Activated CD8-positive, alpha-beta memory T cell treated with anti-CD3 and anti-CD28 coated beads, Interleukin-2, amount 50 U/mL, for 24 hours (primary cell): ENCODE results near the gene UBAP1.
"Not testable (repeated sequence)": the region's sequence is repeated elsewhere in the genome, so short reads cannot be mapped to it uniquely, and the experiment has no call there.

Experiments used
- DNase-seq: peaks from one replicate; pipeline ENCODE4 v3.0.0-alpha.2; 2020; ENCODE audit errors: extremely low read depth

Gene UBAP1

DNA sequence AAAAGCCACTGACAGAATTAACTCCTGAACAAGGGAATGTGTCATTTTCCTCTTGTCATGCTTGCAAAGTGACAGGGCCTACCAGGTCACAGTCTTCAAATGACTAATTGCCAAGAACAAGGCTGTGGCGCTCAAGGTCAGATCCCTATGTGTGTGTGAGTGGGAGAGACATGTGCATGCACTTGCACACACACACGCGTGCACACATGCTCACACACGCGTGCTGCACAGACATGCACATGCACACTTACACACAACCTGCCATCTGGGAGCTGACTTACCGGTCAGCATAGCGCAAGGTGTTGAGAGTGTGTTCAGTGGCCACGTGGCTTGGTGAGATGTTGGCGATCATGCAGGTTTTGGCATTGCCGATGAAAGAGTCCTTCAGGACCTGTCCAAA, 80.5 kb downstream of the UBAP1 start:
- no peak for DNase-seq

DNA sequence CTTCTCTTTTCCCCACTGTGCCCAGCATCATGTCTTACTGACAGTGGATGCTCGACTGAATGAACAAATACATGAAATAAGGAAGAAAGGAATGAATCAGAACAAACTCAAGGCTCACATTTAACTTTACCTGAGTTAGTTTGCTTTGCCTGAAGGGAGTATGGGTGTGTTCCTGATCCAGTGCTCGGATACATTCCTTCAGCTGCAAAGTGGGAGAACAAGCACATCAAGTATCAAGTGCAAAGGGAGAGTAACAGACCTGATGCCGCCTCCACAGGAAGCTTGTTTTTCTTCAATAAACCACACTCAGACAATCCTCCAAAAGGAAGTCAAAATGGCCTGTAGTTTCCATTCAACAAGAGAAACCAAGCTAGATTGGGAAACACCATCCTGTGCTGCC, 84.1 kb downstream of the UBAP1 start:
- no peak for DNase-seq

- no peak for DNase-seq
Observed at GRCh38 chr9:34267660-34268059, 88.8 kb downstream of the UBAP1 start.

DNA sequence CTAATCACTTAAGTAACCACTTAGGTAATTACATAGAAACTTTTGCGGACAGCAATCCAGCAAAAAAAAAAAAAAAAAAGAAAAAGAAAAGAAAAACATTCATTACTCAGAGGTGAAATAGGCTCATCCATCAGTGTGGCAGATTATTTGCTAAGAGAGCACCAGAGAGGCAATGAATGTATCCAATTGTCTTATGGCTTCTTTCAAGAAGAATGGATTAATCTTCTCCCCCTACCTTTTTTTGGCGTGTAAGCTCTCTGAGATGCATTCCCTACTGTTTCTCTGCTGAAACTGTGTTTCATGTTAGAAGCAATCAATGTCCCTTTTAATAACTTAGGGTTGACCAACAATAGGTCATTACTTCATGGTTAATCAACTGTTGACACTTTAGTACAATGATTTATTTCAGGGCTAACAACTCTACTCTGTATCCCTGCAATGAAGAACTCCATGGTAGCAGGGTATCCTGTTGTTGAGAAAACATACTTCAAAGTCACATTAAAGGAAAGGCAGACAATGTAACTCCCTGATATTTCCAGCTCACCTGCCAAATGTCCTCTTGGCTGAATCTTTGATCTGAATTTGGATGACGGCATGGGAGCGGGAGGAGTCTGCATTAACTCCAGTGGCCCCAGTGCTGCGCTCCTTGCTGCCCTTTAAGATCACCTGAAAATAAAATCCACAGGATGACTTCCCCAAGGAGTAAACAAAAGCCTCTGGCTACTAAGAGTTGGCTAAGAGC, 92.6 kb downstream of the UBAP1 start:
- no peak for DNase-seq

DNA sequence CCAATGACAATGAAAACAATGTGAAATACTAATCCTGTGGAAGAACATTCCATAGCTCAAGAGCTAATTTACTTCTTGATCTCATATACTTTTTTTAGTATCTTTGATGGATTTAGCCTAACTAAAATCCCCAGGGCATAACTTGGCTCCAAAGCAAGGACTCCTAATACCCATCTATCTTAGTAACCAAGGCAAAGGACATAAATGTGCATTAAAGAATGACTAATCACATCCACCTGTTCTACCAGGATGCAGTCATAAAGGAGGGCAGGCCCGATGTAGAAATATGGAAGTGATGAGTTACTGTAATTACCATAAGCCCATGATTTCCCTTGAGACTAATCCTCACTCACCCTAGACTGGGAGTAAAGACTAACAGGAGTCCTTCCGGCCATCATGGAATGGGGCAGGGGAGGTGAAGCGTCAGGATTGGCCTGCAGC, 93.3 kb downstream of the UBAP1 start:
- DNase-seq = no peak

GRCh38 chr9:34273588-34273987, 94.7 kb downstream of the UBAP1 start:
- DNase-seq = not testable (repeated sequence)

GRCh38 chr9:34275811-34276210, 97.0 kb downstream of the UBAP1 start:
- DNase-seq = no peak

GRCh38 chr9:34276772-34277171, 97.9 kb downstream of the UBAP1 start:
- no peak for DNase-seq

GRCh38 chr9:34279411-34279810, 100.6 kb downstream of the UBAP1 start:
- no peak for DNase-seq

GRCh38 chr9:34282096-34282495, 103.3 kb downstream of the UBAP1 start:
- DNase-seq = no peak

DNA sequence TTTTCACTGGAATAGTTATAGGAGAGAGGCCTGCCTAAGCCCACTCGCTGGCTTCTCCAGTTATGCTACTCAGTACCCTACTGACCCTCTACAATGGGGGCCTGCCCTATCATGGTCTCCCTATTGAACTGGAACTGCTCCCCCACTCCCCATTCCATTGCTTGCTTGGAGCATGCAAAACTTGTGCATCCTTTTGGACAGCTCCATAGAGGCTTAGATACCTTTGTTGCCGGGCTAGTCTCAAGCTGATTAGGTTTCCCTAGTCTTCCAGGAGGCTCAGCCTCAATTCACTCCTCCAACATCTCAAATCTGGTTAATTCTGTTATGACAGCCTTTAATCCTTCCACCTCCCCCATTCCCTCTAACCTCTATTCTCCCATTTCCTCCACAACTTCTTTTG, 110.3 kb downstream of the UBAP1 start:
- no peak for DNase-seq

DNA sequence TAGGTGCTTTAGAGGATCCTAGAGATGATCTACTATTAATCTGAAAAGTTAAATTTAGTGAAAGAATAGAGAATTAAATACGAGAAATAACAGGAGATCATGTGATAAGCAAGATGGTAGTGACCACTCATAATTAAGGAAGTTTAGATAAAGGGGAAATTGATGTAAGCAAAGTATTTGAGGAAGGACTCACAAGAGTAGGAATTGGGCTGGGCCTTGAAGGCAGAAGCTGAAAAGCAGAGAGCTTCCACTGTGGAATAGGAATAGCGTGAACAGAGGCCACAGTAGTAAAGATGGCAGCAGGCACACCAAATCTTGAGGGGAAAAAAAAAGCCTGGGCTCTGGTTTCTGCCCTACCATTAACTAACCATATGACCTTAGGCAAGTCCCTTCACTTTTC, 112.2 kb downstream of the UBAP1 start:
- no peak for DNase-seq

GRCh38 chr9:34291423-34291822, 112.6 kb downstream of the UBAP1 start:
- no peak for DNase-seq

DNA sequence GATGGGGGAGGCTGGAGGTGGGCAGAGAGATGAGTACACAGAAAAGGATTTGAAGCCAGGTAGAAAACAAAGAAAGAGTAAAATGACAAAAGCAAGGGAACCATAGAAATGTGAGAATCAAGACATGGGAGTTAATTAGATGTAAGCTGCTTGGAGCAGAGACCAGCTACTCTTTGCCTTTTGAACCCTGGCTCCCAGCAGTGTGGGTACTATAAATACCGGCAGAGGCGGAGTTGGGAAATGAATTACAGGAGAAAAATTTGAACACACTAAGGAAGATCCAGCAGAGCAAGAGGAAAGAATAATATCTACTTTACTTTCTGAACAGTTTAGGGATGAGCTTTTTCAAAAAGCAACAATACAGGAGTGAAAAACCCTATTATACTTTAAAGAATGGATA, 113.7 kb downstream of the UBAP1 start:
- DNase-seq = no peak

DNA sequence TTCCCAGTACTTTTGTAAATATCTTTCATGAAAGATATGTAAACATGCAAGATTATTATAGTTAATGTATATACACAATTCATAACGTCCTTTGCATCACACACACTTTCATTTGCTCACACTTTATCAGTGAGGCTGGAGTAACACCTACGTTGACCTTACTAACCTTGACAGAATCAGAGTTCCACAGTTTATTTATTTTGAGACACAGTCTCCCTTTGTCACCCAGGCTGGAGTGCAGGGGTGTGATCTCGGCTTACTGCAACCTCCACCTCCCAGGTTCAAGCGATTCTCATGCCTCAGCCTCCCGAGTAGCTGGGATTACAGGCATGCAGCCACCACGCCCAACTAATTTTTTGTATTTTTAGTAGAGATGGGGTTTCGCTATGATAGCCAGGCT, 122.2 kb downstream of the UBAP1 start:
- not testable (repeated sequence) for DNase-seq
